Transverse colon (tissue), 3 donors: ENCODE measurements around the gene NAA30.
"Not testable (repeated sequence)": the region's sequence is repeated elsewhere in the genome, so short reads cannot be mapped to it uniquely, and the experiment has no call there.

ENCODE experiments used
- EP300 ChIP-seq: sonication (generic); formaldehyde crosslinking; IDR thresholded peaks from one replicate; pipeline ENCODE4 v1.6.1; 2017; ENCODE audit warnings: antibody characterized with exemption, low read depth
- POLR2A ChIP-seq: fragments of 450-650 bp; IDR thresholded peaks from one replicate; pipeline ENCODE4 v1.6.1; 2016; ENCODE audit warnings: antibody characterized with exemption, mild to moderate bottlenecking, moderate library complexity
- POLR2AphosphoS5 ChIP-seq, 3 donors: sonication (generic); formaldehyde crosslinking; IDR thresholded peaks; one replicate each; pipeline ENCODE4 v1.6.1; 2016; ENCODE audit warnings: antibody characterized with exemption in 3 of 3

GRCh38 chr14:57370187-57370586 is 20.2 kb upstream of the NAA30 start:
- not testable (repeated sequence) for TF ChIP-seq POLR2AphosphoS5 (IDR thresholded peaks at IDR 0.05); EP300; POLR2A
